CD14-positive monocyte (primary cell): ENCODE measurements around the gene XPR1. TPM values are rescaled to one million over a fixed set of nuclear protein-coding genes. Genes with fewer than 3 reads are reported as not detected.

Experiments
- DNase-seq, 3 donors: peaks; one replicate each; pipeline ENCODE4 v3.0.0-alpha.2; 2011 to 2022
- H2AFZ ChIP-seq: 2 replicates; pipeline ENCODE4 v1.6.0; 2012; ENCODE audit warnings: mild to moderate bottlenecking, low read depth, low read length, inconsistent platforms; ENCODE audit not compliant: insufficient read depth, poor library complexity, severe bottlenecking
- H3K27ac ChIP-seq, 2 donors: 1 replicate in 1 of 2; 2 replicates in 1 of 2; pipeline ENCODE4 v1.5.1; 2012 to 2013; ENCODE audit warnings: low read length in 2 of 2, control low read depth in 1 of 2, inconsistent platforms in 1 of 2, low read depth in 1 of 2, mild to moderate bottlenecking in 1 of 2
- H3K27me3 ChIP-seq, 2 donors: one replicate each; pipeline versions ENCODE4 v1.6.0 to v1.6.1; 2011 to 2013; ENCODE audit warnings: low read length in 2 of 2; ENCODE audit not compliant: control insufficient read depth in 2 of 2, insufficient read depth in 2 of 2
- H3K36me3 ChIP-seq, 2 donors: replicated peaks in 1 of 2; 1 replicate in 1 of 2; 2 replicates in 1 of 2; pipeline versions ENCODE4 v1.5.1 to v1.6.1; 2012 to 2013; ENCODE audit warnings: low read length in 2 of 2, control low read depth in 1 of 2, inconsistent platforms in 1 of 2, mild to moderate bottlenecking in 1 of 2; ENCODE audit not compliant: insufficient read depth in 2 of 2, control insufficient read depth in 1 of 2
- H3K4me1 ChIP-seq, 2 donors: 1 replicate in 1 of 2; 2 replicates in 1 of 2; pipeline versions ENCODE4 v1.5.1 to v1.6.1; 2012 to 2013; ENCODE audit warnings: low read length in 2 of 2, control low read depth in 1 of 2, inconsistent platforms in 1 of 2, mild to moderate bottlenecking in 1 of 2, moderate library complexity in 1 of 2; ENCODE audit not compliant: insufficient read depth in 2 of 2, control insufficient read depth in 1 of 2
- H3K4me2 ChIP-seq: replicated peaks from 2 replicates; pipeline ENCODE3; 2012; ENCODE audit warnings: low read length, moderate library complexity, mild to moderate bottlenecking; ENCODE audit not compliant: poor library complexity, severe bottlenecking; ENCODE audit errors: extremely low read depth
- H3K4me3 ChIP-seq, 3 experiments: fragments of 200-600 bp in 1 of 3; sonication (generic) in 1 of 3; replicated peaks in 1 of 3; 1 replicate in 2 of 3; 2 replicates in 1 of 3; pipeline ENCODE4 v1.5.1; 2011 to 2013; ENCODE audit warnings: low read length in 3 of 3, mild to moderate bottlenecking in 3 of 3, control low read depth in 2 of 3, low read depth in 2 of 3, inconsistent platforms in 1 of 3, moderate library complexity in 1 of 3
- H3K79me2 ChIP-seq: 2 replicates; pipeline ENCODE4 v1.6.0; 2012; ENCODE audit warnings: mild to moderate bottlenecking, control low read depth, inconsistent platforms, low read length, moderate library complexity; ENCODE audit not compliant: insufficient read depth
- H3K9ac ChIP-seq: 2 replicates; pipeline ENCODE4 v1.6.0; 2017; ENCODE audit warnings: low read length, mild to moderate bottlenecking; ENCODE audit not compliant: insufficient read depth, poor library complexity, severe bottlenecking
- H3K9me3 ChIP-seq, 2 donors: replicated peaks in 1 of 2; 1 replicate in 1 of 2; 2 replicates in 1 of 2; pipeline versions ENCODE4 v1.5.1 to v1.6.1; 2012 to 2013; ENCODE audit warnings: low read length in 2 of 2, control low read depth in 1 of 2; ENCODE audit not compliant: control insufficient read depth in 1 of 2, insufficient read depth in 1 of 2
- H4K20me1 ChIP-seq: 2 replicates; pipeline ENCODE4 v1.6.0; 2012; ENCODE audit warnings: mild to moderate bottlenecking, low read length, control low read depth, moderate library complexity; ENCODE audit not compliant: insufficient read depth
- H3K27ac Mint-ChIP-seq, 7 donors: one replicate each; pipeline ENCODE4 v1.8.0; 2020; ENCODE audit warnings: mild to moderate bottlenecking in 7 of 7, mixed read lengths in 7 of 7, moderate library complexity in 6 of 7, inconsistent platforms in 2 of 7
- H3K27me3 Mint-ChIP-seq, 3 donors: one replicate each; pipeline ENCODE4 v1.8.0; 2021 to 2022; ENCODE audit warnings: low read depth in 3 of 3, mild to moderate bottlenecking in 3 of 3, mixed read lengths in 3 of 3, moderate library complexity in 3 of 3, inconsistent platforms in 1 of 3
- H3K36me3 Mint-ChIP-seq, 2 donors: one replicate each; pipeline ENCODE4 v1.8.0; 2020; ENCODE audit warnings: mixed read lengths in 2 of 2, inconsistent platforms in 1 of 2, mild to moderate bottlenecking in 1 of 2
- H3K4me1 Mint-ChIP-seq: one replicate; pipeline ENCODE4 v1.8.0; 2020; ENCODE audit warnings: mild to moderate bottlenecking, mixed read lengths
- H3K4me3 Mint-ChIP-seq, 2 donors: one replicate each; pipeline ENCODE4 v1.8.0; 2020; ENCODE audit warnings: mild to moderate bottlenecking in 2 of 2, mixed read lengths in 2 of 2, moderate library complexity in 1 of 2
- H3K9me3 Mint-ChIP-seq, 7 donors: one replicate each; pipeline ENCODE4 v1.8.0; 2020 to 2022; ENCODE audit warnings: mixed read lengths in 7 of 7, mild to moderate bottlenecking in 6 of 7, moderate library complexity in 6 of 7, inconsistent platforms in 2 of 7
- WGBS: methylation state at CpG from one replicate; pipeline ENCODE4 v1.1.5; 2013; ENCODE audit warnings: missing lambda C conversion rate; ENCODE audit not compliant: insufficient coverage; 5-methylcytosine and 5-hydroxymethylcytosine counted together
- intact Hi-C, 2 donors: fragments of 100-400 bp; cut with micrococcal nuclease; formaldehyde crosslinking; loops; one replicate each; pipeline versions ENCODE4 v1.15.0 to v1.15.1; 2023
- polyA plus RNA-seq, 3 donors: library from polyadenylated mRNA; depleted of rRNA in 1 of 3; unstranded in 2 of 3; stranded (reverse) in 1 of 3; fragments of 300-500 nt in 2 of 3; fragments of >200 nt in 1 of 3; fragmentation: Illumina TruSeq in 2 of 3; gene quantifications; 1 replicate in 2 of 3; 2 replicates in 1 of 3; pipeline ENCODE4 v1.2.3, GENCODE V29; 2012 to 2021
- TF ChIP-seq, protein P1 (sequence below): fragments of 200-600 bp; IDR thresholded peaks from one replicate; pipeline ENCODE4 v1.8.0; 2022; ENCODE audit warnings: antibody characterized with exemption, mild to moderate bottlenecking

The XPR1 gene
- polyA plus RNA-seq, 3 donors = 4.7 to 12.5 (median 8.7) TPM

DNA sequence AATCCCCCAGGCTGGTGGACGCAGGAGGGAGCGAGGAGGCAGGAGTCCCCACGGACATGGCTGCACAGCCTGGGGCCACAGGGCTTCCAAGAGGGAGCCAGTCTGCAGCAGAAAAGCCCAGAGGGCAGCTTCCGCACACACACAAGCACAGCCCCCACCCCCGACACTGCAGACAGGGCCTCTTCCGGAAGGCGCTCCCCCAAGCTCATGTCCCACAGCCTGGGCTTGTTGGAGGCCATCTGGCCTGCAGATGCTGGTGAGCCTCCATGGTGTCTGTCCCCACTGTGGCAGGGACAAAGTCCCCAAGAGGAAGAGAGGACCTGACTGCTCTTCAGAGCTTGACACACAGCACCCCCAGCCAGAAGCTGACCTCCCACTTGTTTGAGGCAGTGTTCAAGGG is 267.4 kb downstream of the XPR1 start:
- H4K20me1 ChIP-seq = no peaks in the 10 kb centered on the region
- H2AFZ ChIP-seq = no peak overlapping the region
- H3K27ac Mint-ChIP-seq = no peak overlapping the region
- H3K4me2 ChIP-seq = no peak overlapping the region
- no peaks in the 10 kb centered on the region for H3K9me3 ChIP-seq
- no peak for DNase-seq
- TF ChIP-seq, protein P1, sequence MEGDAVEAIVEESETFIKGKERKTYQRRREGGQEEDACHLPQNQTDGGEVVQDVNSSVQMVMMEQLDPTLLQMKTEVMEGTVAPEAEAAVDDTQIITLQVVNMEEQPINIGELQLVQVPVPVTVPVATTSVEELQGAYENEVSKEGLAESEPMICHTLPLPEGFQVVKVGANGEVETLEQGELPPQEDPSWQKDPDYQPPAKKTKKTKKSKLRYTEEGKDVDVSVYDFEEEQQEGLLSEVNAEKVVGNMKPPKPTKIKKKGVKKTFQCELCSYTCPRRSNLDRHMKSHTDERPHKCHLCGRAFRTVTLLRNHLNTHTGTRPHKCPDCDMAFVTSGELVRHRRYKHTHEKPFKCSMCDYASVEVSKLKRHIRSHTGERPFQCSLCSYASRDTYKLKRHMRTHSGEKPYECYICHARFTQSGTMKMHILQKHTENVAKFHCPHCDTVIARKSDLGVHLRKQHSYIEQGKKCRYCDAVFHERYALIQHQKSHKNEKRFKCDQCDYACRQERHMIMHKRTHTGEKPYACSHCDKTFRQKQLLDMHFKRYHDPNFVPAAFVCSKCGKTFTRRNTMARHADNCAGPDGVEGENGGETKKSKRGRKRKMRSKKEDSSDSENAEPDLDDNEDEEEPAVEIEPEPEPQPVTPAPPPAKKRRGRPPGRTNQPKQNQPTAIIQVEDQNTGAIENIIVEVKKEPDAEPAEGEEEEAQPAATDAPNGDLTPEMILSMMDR = no peak
- peaks cover 1 to 5% of the 10 kb centered on the region in 2 donors for H3K36me3 Mint-ChIP-seq
- H3K4me1 ChIP-seq = no peaks in the 10 kb centered on the region
- H3K27me3 ChIP-seq = no peaks in the 10 kb centered on the region
- H3K27me3 Mint-ChIP-seq = peaks cover 2 to 4% (median 2%) of the 10 kb centered on the region in 3 donors
- no peaks in the 10 kb centered on the region for H3K79me2 ChIP-seq
- H3K9ac ChIP-seq = no peak overlapping the region
- intact Hi-C loops = no loop called here
- H3K4me3 Mint-ChIP-seq = no peak overlapping the region
- 94% methylated on average over 4 of the region's 7 CpGs for WGBS
- no peaks in the 10 kb centered on the region for H3K36me3 ChIP-seq
- H3K27ac ChIP-seq = no peak overlapping the region
- peaks cover 0 to 14% (median 5%) of the 10 kb centered on the region in 7 donors for H3K9me3 Mint-ChIP-seq
- no peaks in the 10 kb centered on the region for H3K4me1 Mint-ChIP-seq
- H3K4me3 ChIP-seq = no peak overlapping the region

DNA sequence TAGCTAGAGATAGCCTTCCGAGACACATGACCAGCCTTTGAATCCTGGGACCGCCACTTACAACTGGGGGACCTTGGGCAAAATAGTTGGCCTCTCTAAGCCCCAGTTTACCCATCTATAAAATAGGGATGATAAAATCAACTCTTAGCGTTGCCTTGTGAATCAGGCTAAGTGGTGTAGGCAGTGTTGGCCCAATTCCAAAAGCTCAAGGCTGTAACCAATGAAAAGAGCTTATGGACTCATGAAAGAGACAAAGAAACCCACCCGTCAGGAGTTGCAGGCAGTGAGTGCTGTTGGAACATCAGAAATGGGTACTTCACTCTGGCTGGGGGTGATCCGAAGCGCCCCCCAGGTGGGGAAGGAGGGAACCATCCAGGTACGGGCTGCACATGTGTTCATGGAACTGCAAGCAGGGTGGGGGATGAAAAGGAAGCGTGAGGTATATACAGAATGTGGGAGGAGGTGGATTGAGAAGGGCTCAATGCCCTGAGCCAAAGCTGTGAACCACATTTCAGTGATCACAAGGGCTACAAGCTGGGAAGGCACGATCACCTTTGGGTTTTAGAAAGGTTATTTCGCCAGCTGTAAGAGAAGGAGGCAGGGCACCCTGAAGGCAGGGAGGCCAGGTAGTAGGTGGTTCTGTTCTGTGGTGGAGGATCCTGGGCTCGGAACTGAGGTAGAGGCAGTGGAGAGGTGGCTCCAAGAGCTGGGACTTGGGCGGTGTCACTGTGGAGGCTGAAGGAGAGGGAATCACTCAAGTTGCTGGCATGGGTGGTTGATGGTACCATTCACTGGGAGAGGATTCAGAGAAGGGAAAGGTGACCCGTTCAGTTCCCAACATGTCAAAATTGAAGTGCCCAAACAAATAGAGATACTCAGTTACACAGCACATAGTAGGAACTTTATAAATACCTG is 269.5 kb downstream of the XPR1 start:
- no peak overlapping the region for H3K4me3 ChIP-seq

More for the DNA sequence above, 269.5 kb downstream of the XPR1 start:
- H3K79me2 ChIP-seq = no peaks in the 10 kb centered on the region
- Mint-ChIP-seq H3K9me3 (peaks cover 2 to 20% (median 6%) of the 10 kb centered on the region in 7 donors), H3K27ac (peak overlapping the region in 1 of 7 donors; percentile 48), H3K4me1 (no peaks in the 10 kb centered on the region), H3K27me3 (peaks cover 2 to 4% (median 2%) of the 10 kb centered on the region in 3 donors), H3K36me3 (no peaks in the 10 kb centered on the region), H3K4me3 (no peak overlapping the region)
- no peaks in the 10 kb centered on the region for H3K4me1 ChIP-seq
- H3K27me3 ChIP-seq = no peaks in the 10 kb centered on the region
- WGBS = 87% methylated on average over 10 of the region's 13 CpGs
- no peaks in the 10 kb centered on the region for H4K20me1 ChIP-seq
- no peaks in the 10 kb centered on the region for H3K9me3 ChIP-seq
- no peak overlapping the region for H3K4me2 ChIP-seq
- intact Hi-C loops = no loop called here
- no peak overlapping the region for H2AFZ ChIP-seq
- H3K9ac ChIP-seq = no peak overlapping the region
- TF ChIP-seq, protein P1 = no peak
- no peaks in the 10 kb centered on the region for H3K36me3 ChIP-seq
- H3K27ac ChIP-seq = no peak overlapping the region
- no peak for DNase-seq
